Dermis microvascular lymphatic vessel endothelial cell (primary cell): ENCODE data around the gene COL21A1. TPM values are rescaled to one million over a fixed set of nuclear protein-coding genes. Genes with fewer than 3 reads are reported as not detected.

ENCODE experiments used
- DNase-seq, 2 donors: peaks; one replicate each; pipeline versions ENCODE4 v3.0.0 to v3.0.0-alpha.2; 2010; ENCODE audit warnings: low read depth in 2 of 2
- total RNA-seq: library from RNA; depleted of rRNA; stranded (reverse); fragments of >200 nt; gene quantifications from 2 replicates; pipeline ENCODE4 v1.2.1, GENCODE V29; 2014

Gene COL21A1
- total RNA-seq, 1 donor from 2014 or later = 1.2 TPM

DNA sequence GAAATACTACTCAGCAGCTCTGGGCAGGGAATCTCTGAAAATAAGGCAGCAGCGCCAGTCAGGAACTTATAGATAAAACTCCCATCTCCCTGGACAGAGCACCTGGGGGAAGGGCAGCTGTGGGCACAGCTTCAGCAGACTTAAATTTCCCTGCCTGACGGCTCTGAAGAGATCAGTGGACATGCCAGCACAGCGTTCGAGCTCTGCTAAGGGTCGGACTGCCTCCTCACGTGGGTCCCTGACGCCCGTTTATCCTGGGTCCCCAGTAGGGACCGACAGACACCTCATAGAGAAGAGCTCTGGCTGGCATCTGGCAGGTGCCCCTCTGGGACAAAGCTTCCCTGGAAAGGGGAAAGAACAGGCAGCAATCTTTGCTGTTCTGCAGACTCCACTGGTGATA is 59.0 kb downstream of the COL21A1 start:
- DNase-seq = no peak

DNA sequence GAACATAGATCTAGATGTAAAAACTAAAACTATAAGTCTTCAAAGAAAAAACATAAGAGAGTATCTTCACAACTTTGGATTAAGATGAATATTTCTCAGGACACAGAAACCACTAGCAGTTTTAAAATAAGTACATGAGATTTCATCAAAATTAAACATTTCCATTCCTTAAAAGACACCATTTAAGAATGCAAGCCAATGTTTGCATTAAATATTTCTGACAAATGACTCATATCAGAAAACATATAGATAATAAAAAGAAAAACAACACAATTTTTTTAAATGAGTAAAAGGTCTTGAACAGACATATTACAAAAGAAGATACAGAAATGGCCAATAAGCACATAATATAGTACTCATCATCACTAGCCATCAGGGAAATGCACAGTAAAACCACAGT is 59.7 kb downstream of the COL21A1 start:
- DNase-seq = no peak

- no peak for DNase-seq
These were observed 70.6 kb downstream of the COL21A1 start for GRCh38 chr6:56176741-56177140.

- DNase-seq = no peak
These were observed 74.2 kb downstream of the COL21A1 start for GRCh38 chr6:56173228-56173627.

DNA sequence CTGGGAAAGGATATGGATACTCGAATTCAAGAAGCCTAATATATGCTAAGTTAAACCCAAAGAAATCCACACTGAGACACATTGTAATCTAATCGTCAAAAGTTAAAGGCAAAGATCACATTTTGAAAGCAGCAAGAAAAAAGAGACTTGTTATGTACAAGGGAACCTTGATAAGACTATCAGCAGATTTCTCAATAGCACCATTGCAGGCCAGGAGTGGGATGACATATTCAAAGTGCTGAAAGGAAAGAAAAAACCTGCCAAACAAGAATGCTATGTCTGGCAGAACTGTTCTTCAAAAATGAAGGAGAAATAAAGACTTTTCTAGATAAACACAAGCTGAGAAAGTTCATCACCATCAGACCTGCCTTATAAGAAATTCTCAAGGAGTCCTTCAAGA is 75.2 kb downstream of the COL21A1 start:
- no peak for DNase-seq

- no peak for DNase-seq
These were observed 78.0 kb downstream of the COL21A1 start for GRCh38 chr6:56169366-56169765.

GRCh38 chr6:56168596-56168995 is 78.8 kb downstream of the COL21A1 start:
- no peak for DNase-seq

- DNase-seq = no peak
These were observed 85.3 kb downstream of the COL21A1 start for GRCh38 chr6:56162081-56162480.

DNA sequence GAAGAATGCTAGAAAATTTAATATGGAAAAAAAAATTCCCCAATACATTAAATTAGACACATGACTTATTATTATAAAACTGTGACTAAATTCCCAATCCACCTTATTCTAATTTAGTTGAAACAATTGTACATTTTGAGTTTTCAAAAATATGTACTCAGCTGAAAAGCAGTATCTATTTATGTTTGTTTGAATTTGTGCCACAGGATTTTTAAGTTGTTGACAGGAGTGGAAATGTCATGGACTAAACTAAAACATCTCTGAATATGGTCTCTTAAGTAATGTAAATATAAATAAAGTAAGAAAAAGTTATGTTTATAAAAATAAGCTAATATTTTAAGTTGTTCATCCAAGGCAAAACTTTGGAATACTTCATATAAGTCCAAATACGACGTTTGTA is 86.9 kb downstream of the COL21A1 start:
- DNase-seq = no peak

- no peak for DNase-seq
These were observed 88.8 kb downstream of the COL21A1 start for GRCh38 chr6:56158571-56158970.

DNA sequence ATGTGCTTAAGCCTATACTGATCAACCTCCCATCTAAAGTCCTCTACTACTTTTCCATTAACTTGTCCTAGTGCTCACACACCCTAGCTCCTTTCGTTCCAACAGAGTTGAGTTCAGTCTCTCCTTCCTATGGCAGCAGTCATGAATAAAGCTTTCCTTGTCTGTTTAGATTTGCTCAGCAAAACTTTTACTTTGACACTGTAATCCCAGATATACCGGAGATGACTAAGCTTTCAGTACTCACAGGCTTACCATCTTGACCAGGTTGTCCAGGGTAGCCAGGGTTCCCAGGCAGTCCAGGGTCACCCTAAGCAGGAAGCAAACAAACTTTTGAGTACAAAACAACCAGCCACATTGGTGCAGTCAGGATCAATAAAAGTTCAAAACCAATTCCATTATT is 90.7 kb downstream of the COL21A1 start:
- peak in 1 of 2 donors; percentile 5 for DNase-seq

GRCh38 chr6:56155634-56156141 is 91.7 kb downstream of the COL21A1 start:
- DNase-seq = no peak

DNA sequence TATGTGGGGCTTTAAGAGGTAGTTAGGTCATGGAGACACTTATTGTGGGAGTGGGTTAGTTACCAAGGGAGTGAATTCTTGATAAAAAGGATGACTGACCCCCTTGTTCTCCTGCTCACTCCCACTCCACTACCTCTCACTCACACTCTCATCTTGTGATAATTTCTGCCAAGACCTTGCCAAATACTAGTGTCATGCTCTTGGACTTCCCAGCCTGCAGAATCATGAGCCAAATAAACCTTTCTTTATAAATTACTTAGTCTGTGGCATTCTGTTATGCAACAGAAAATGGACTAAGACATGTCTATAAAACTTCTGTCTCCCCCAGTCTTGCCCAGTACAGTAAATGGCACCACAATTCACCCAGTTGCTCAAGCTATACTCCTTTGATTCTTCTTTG is 93.3 kb downstream of the COL21A1 start:
- DNase-seq = no peak

- DNase-seq = no peak
These were observed 94.8 kb downstream of the COL21A1 start for GRCh38 chr6:56152611-56153010.

DNA sequence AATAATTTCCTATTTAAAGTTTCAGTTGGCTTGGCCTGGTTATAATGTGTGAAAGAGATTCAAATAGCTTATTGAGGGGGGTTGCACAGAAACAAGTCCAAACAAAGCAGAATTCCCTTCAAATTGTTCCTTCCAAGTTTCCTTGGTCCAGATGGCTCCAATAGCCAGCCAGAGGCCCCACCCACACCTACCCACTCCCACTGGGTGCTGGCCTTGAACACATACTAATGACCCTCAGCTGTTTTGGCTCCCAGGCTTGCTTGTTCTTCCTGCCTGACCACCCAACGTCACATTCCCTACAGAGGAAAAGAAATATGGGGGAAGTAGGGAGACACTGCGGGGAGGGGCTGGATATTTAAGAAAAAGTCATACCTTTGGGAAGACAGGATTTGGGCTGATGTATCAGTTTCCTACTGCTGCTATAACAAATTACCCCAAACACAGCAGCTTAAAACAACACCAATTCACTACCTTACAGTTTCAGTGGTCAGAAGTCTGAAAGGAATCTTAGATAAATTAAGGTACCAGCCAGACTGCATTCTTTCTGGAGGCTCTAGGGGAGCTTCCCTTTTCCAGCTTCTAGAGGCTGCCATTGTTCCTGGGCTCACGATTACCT is 95.7 kb downstream of the COL21A1 start:
- no peak for DNase-seq

DNA sequence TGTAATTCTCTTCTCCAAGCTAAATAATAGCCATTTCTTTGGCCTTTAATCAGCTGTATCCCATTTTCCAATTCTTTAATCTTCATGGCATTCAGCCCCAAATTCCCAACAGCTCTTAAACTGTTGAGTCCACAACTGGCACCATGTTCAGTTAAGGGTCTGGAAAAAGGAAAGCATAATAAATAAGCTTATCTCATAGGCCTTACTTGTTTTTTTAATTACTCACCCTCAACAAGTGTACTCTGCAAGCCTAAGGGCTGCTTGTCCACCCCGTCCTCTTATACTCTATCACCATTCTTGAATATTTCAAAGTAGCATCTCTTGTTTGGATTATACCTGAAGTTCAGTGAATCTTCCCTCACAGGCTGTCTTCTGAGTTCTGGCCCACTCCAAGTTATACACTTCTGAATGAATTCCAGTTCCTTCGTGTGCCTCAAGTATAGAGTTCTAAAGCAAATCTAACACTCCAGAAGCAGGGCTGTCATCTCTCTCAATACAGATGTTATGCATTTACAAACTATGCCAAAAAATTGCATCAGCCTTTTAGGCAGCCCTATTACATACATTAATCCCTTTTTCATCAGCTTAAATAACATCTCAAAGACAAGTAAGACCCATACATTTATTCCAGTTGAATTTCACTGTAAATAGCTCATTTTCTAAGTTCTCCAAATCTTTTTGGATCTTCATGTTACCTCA is 98.7 kb downstream of the COL21A1 start:
- DNase-seq = peak in 1 of 2 donors; percentile 10

GRCh38 chr6:56147766-56148165 is 99.6 kb downstream of the COL21A1 start:
- no peak for DNase-seq

GRCh38 chr6:56146086-56146485 is 101.3 kb downstream of the COL21A1 start:
- no peak for DNase-seq

- DNase-seq = peak in 1 of 2 donors; percentile 32
These were observed 101.8 kb downstream of the COL21A1 start for GRCh38 chr6:56145616-56146015.

DNA sequence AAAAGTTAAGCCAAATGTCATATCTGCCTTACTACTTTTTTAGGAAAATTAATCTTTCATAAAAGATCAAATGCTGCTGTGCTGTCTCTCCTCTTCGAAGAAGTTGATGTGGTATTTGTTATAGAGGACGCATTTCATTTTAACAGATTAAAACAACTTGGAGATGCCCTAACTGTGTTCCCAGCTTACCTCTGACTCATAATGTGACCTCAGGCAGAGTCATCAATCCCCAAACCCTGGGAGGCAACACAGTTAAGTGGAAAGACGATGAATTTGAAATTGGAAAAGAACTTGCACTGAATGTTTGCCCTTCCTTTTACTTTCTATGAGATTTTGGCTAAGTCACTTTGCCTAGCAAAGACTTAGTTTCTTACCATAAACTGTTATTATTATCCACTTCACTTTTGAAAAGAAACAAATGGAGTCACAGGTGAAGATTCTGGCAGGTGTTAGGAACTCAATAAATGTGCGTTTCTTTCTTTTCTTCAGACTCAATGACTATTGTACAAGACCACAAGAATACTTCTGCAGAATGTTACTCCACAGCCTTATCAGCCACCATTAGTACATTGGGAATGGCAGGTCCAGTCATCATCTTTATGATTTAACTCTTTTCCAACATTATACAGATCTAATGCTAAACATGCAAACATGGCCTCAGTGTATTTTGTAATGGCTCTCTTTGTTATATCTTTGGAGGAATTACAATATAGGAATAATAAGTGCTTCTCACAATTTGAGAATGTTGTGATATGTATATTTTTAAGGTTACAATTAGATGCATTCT is 102.6 kb downstream of the COL21A1 start:
- DNase-seq = no peak

DNA sequence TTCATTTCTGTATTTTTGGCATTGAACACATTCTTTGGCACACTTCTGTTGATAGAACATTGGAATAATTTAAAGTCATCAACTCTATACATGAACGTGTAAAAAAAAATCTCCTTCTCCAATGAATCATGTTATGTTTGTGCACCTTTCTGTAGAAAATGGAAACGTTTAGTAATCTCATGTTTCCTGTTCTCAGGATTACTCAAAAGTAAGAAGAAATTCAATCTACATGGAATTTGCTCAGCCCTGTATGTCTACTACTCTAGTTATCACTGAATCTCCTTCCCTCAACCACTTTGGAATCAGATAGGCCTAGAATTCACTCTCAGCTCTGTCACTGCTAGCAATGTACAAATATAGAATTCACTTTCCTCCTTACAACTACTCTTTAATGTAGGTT is 103.6 kb downstream of the COL21A1 start:
- peak in 1 of 2 donors; percentile 31 for DNase-seq

GRCh38 chr6:56140090-56140489 is 107.3 kb downstream of the COL21A1 start:
- DNase-seq = no peak
